Liver (tissue), 3 donors: ENCODE measurements around the gene NELL1.

ENCODE experiments used
- FOXA1 ChIP-seq: IDR thresholded peaks from 2 replicates; pipeline ENCODE4 v1.6.1; 2016; ENCODE audit warnings: antibody characterized with exemption
- HNF4A ChIP-seq, 2 donors: conservative IDR thresholded peaks; 2 replicates each; pipeline ENCODE4 v1.6.1; 2016; ENCODE audit warnings: antibody characterized with exemption in 2 of 2, mild to moderate bottlenecking in 2 of 2
- TAF1 ChIP-seq: conservative IDR thresholded peaks from 2 replicates; pipeline ENCODE4 v1.6.1; 2016; ENCODE audit warnings: antibody characterized with exemption, mild to moderate bottlenecking
- YY1 ChIP-seq: IDR thresholded peaks from 2 replicates; pipeline ENCODE4 v1.6.1; 2016; ENCODE audit warnings: antibody characterized with exemption, mild to moderate bottlenecking
- TF ChIP-seq, protein P1 (sequence below): IDR thresholded peaks from 2 replicates; pipeline ENCODE4 v1.6.1; 2016; ENCODE audit warnings: antibody characterized with exemption
- TF ChIP-seq, protein P2 (sequence below): fragments of 150-350 bp; IDR thresholded peaks from 2 replicates; pipeline ENCODE4 v1.5.1; 2017; ENCODE audit warnings: improper control_type of control experiment, low read depth, low read length; ENCODE audit not compliant: missing input control
- TF ChIP-seq, protein P3 (sequence below): IDR thresholded peaks from 2 replicates; pipeline ENCODE4 v1.6.1; 2016; ENCODE audit warnings: antibody characterized with exemption
- donor health status: healthy.
- donor health status: healthy.

DNA sequence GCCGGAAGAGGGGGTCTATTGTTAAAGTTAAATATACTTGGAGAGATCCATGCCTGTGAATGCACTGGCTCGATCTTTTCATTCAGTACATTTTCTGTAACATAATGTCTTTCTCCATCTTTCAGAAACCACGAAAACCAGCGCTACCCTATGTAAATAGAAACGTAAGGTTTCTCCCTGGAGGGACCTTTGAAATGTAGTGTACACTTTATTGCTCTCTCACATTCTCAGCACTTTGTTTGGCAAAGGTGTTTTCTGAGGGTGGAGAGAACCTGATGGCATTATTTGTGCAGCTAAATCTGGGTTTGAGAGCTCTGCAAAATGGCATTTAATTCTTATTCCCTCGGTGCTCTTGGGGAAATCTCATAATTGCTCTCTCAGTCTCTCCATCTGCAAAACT lies 468.4 kb downstream of the NELL1 start:
- no peak for TF ChIP-seq HNF4A (conservative IDR thresholded peaks at IDR 0.05)
- TF ChIP-seq, protein P1, sequence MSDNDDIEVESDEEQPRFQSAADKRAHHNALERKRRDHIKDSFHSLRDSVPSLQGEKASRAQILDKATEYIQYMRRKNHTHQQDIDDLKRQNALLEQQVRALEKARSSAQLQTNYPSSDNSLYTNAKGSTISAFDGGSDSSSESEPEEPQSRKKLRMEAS = no peak
- TF ChIP-seq, protein P2, sequence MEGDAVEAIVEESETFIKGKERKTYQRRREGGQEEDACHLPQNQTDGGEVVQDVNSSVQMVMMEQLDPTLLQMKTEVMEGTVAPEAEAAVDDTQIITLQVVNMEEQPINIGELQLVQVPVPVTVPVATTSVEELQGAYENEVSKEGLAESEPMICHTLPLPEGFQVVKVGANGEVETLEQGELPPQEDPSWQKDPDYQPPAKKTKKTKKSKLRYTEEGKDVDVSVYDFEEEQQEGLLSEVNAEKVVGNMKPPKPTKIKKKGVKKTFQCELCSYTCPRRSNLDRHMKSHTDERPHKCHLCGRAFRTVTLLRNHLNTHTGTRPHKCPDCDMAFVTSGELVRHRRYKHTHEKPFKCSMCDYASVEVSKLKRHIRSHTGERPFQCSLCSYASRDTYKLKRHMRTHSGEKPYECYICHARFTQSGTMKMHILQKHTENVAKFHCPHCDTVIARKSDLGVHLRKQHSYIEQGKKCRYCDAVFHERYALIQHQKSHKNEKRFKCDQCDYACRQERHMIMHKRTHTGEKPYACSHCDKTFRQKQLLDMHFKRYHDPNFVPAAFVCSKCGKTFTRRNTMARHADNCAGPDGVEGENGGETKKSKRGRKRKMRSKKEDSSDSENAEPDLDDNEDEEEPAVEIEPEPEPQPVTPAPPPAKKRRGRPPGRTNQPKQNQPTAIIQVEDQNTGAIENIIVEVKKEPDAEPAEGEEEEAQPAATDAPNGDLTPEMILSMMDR = no peak
- TF ChIP-seq TAF1 = no peak
- TF ChIP-seq, protein P3, sequence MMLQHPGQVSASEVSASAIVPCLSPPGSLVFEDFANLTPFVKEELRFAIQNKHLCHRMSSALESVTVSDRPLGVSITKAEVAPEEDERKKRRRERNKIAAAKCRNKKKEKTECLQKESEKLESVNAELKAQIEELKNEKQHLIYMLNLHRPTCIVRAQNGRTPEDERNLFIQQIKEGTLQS = no peak
- no peak for TF ChIP-seq YY1
- TF ChIP-seq FOXA1 = no peak
